Esophagus squamous epithelium (tissue), 4 donors: ENCODE results near the gene RBMX2.

Experiments used
- POLR2A ChIP-seq, 4 donors: fragments of 450-650 bp; IDR thresholded peaks; one replicate each; pipeline ENCODE4 v1.6.1; 2017; ENCODE audit warnings: antibody characterized with exemption in 4 of 4, mild to moderate bottlenecking in 4 of 4, moderate library complexity in 3 of 4
- TF ChIP-seq, protein P1 (sequence below), 6 experiments: fragments of 450-650 bp in 4 of 6; fragments of 200-600 bp in 2 of 6; sonication (generic) in 2 of 6; IDR thresholded peaks; one replicate each; pipeline ENCODE4 v1.5.1; 2016 to 2019; ENCODE audit warnings: antibody characterized with exemption in 6 of 6, mild to moderate bottlenecking in 4 of 6, moderate library complexity in 4 of 6

DNA sequence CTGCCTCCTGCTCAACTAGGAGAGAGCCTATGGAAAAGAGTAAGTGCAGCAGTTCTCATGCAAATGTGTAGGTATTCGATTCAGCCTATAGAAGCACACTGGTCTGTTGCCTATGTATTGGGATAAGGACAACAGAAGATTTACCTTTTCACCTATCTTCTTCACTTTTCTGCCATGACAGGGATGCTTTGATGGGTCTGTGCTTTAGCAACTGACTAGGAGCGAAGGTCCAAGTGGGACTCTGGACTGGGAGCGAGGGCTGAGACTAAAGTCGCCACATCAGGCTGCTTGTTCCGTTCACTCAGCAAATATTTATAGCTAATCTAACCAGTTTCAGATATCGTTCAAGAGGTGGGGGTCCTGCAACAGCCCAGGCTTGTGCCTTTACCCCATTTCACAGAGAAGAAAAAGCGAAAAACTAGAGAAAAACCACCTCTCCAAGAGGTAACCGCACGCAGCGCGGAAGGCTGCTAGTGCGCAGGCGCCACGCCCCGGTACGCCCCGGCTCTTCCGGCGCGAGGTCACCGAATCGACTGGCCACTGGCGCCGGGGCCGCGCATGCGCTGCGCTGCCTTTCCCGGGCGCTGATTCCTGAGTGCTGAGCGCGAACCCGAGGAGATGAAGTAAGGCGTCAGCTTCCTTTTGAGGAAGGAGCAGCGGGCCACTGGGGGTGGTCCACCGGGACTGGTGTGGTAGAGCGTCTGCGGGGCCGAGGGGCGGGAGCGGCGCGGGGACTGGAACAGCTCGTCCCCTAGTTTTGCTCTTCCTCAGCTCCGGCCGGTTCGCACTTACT is at the start of gene RBMX2:
- peak in 3 of 4 donors; percentile 22 to 53 (median 30) for TF ChIP-seq POLR2A (IDR thresholded peaks at IDR 0.05)
- TF ChIP-seq, protein P1, sequence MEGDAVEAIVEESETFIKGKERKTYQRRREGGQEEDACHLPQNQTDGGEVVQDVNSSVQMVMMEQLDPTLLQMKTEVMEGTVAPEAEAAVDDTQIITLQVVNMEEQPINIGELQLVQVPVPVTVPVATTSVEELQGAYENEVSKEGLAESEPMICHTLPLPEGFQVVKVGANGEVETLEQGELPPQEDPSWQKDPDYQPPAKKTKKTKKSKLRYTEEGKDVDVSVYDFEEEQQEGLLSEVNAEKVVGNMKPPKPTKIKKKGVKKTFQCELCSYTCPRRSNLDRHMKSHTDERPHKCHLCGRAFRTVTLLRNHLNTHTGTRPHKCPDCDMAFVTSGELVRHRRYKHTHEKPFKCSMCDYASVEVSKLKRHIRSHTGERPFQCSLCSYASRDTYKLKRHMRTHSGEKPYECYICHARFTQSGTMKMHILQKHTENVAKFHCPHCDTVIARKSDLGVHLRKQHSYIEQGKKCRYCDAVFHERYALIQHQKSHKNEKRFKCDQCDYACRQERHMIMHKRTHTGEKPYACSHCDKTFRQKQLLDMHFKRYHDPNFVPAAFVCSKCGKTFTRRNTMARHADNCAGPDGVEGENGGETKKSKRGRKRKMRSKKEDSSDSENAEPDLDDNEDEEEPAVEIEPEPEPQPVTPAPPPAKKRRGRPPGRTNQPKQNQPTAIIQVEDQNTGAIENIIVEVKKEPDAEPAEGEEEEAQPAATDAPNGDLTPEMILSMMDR (IDR thresholded peaks at IDR 0.05): no peak
